Smooth muscle cell (in vitro differentiated cells): Measurements from ENCODE around the gene LDOC1. TPM values are rescaled to one million over a fixed set of nuclear protein-coding genes. Genes with fewer than 3 reads are reported as not detected.
"Not testable (repeated sequence)": the region's sequence is repeated elsewhere in the genome, so short reads cannot be mapped to it uniquely, and the experiment has no call there.

ENCODE experiments used
- DNase-seq: peaks from one replicate; lab custom pipeline; 2025; ENCODE audit not compliant: unreplicated experiment; lab: John Stamatoyannopoulos, UW
- H2AFZ ChIP-seq: fragments of 200-600 bp; sonication (generic); 2 replicates; pipeline ENCODE4 v1.6.0; 2016; ENCODE audit warnings: antibody characterized with exemption, low read depth, mild to moderate bottlenecking
- H3F3A ChIP-seq: fragments of 200-600 bp; sonication (generic); 2 replicates; pipeline ENCODE4 v1.6.0; 2017; ENCODE audit warnings: antibody characterized with exemption, low read depth
- H3K27ac ChIP-seq: fragments of 200-600 bp; sonication (generic); 2 replicates; pipeline ENCODE4 v1.5.1; 2016; ENCODE audit warnings: low read depth, mild to moderate bottlenecking
- H3K27me3 ChIP-seq: fragments of 200-600 bp; sonication (generic); 2 replicates; pipeline ENCODE4 v1.6.1; 2016; ENCODE audit warnings: low read depth, mild to moderate bottlenecking
- H3K36me3 ChIP-seq: fragments of 200-600 bp; sonication (generic); 2 replicates; pipeline ENCODE4 v1.5.1; 2016; ENCODE audit warnings: low read depth
- H3K4me1 ChIP-seq: fragments of 200-600 bp; sonication (generic); 2 replicates; pipeline ENCODE4 v1.5.1; 2016; ENCODE audit warnings: low read depth
- H3K4me2 ChIP-seq: fragments of 200-600 bp; sonication (generic); 2 replicates; pipeline ENCODE4 v1.6.0; 2016; ENCODE audit warnings: mild to moderate bottlenecking
- H3K4me3 ChIP-seq: fragments of 200-600 bp; sonication (generic); 2 replicates; pipeline ENCODE4 v1.5.1; 2016; ENCODE audit warnings: mild to moderate bottlenecking
- H3K79me2 ChIP-seq: fragments of 200-600 bp; sonication (generic); 2 replicates; pipeline ENCODE4 v1.6.0; 2016; ENCODE audit warnings: low read depth, mild to moderate bottlenecking
- H3K9ac ChIP-seq: fragments of 200-600 bp; sonication (generic); 2 replicates; pipeline ENCODE4 v1.6.0; 2016; ENCODE audit warnings: low read depth
- H3K9me3 ChIP-seq: fragments of 200-600 bp; sonication (generic); replicated peaks from 2 replicates; pipeline ENCODE4 v1.5.1; 2016; ENCODE audit warnings: low read depth
- H4K20me1 ChIP-seq: fragments of 200-600 bp; sonication (generic); 2 replicates; pipeline ENCODE4 v1.6.0; 2016; ENCODE audit warnings: low read depth
- CTCF ChIP-seq: fragments of 200-600 bp; sonication (generic); IDR thresholded peaks from 2 replicates; pipeline ENCODE4 v1.5.1; 2017; ENCODE audit warnings: borderline replicate concordance, mild to moderate bottlenecking, antibody characterized with exemption; ENCODE audit not compliant: insufficient read depth, poor library complexity, severe bottlenecking
- WGBS: methylation state at CpG from one replicate; pipeline ENCODE4 v1.1.7; 2016; ENCODE audit warnings: low lambda C conversion rate; 5-methylcytosine and 5-hydroxymethylcytosine counted together
- polyA plus RNA-seq: library from polyadenylated mRNA; unstranded; fragments of >200 nt; fragmentation: Nextera tagmentation; extraction: Ambion mirVana; gene quantifications from 2 replicates; pipeline ENCODE4 v1.2.1, GENCODE V29; 2016
- total RNA-seq: library from RNA; depleted of rRNA; stranded (reverse); fragments of >200 nt; gene quantifications from 2 replicates; pipeline ENCODE4 v1.2.3, GENCODE V29; 2014

Gene LDOC1
- total and polyA plus RNA-seq, 2 experiments from 2014 or later = 10.5 to 74.4 TPM

GRCh38 chrX:141214196-141214595 lies 37.3 kb upstream of the LDOC1 start:
- H4K20me1 ChIP-seq = no peaks in the 10 kb centered on the region
- H3K4me3 ChIP-seq = no peak overlapping the region

GRCh38 chrX:141201962-141202361 lies 25.0 kb upstream of the LDOC1 start:
- Histone ChIP-seq H3K4me1 (no peaks in the 10 kb centered on the region), H3K79me2 (no peaks in the 10 kb centered on the region)
- WGBS = 89% methylated on average over 3 of the region's 3 CpGs

More at GRCh38 chrX:141214196-141214595, 37.3 kb upstream of the LDOC1 start:
- no peak overlapping the region for H3K27ac ChIP-seq
- no peaks in the 10 kb centered on the region for H3K9me3 ChIP-seq
- no peaks in the 10 kb centered on the region for H3K36me3 ChIP-seq
- no peak overlapping the region for H2AFZ ChIP-seq
- H3K27me3 ChIP-seq = no peaks in the 10 kb centered on the region
- no peak overlapping the region for H3K4me2 ChIP-seq
- 65% methylated on average over 1 of the region's 1 CpG for WGBS
- no peak overlapping the region for H3K9ac ChIP-seq
- no peak for DNase-seq
- no peak for TF ChIP-seq CTCF
- H3K79me2 ChIP-seq = no peaks in the 10 kb centered on the region
- no peaks in the 10 kb centered on the region for H3K4me1 ChIP-seq
- no peaks in the 10 kb centered on the region for H3F3A ChIP-seq

GRCh38 chrX:141188573-141188972 lies 11.6 kb upstream of the LDOC1 start:
- not testable (repeated sequence) for H3K9ac ChIP-seq, H3K27ac ChIP-seq, H3K4me3 ChIP-seq, H3K4me2 ChIP-seq, H3K27me3 ChIP-seq, H2AFZ ChIP-seq, H3K9me3 ChIP-seq, H3K4me1 ChIP-seq, H3K36me3 ChIP-seq, H3K79me2 ChIP-seq, H3F3A ChIP-seq, DNase-seq, H4K20me1 ChIP-seq
- 97% methylated on average over 22 of the region's 24 CpGs for WGBS

More at GRCh38 chrX:141201962-141202361, 25.0 kb upstream of the LDOC1 start:
- no peak for TF ChIP-seq CTCF
- H2AFZ ChIP-seq = no peak overlapping the region
- H4K20me1 ChIP-seq = no peaks in the 10 kb centered on the region
- H3K9me3 ChIP-seq = no peaks in the 10 kb centered on the region
- H3K27me3 ChIP-seq = no peaks in the 10 kb centered on the region
- H3K27ac ChIP-seq = no peak overlapping the region
- no peak overlapping the region for H3K4me2 ChIP-seq
- H3K4me3 ChIP-seq = no peak overlapping the region
- H3F3A ChIP-seq = no peaks in the 10 kb centered on the region
- no peak for DNase-seq
- H3K9ac ChIP-seq = no peak overlapping the region
- H3K36me3 ChIP-seq = no peaks in the 10 kb centered on the region

GRCh38 chrX:141185366-141185765 lies 8.4 kb upstream of the LDOC1 start:
- no peak for TF ChIP-seq CTCF
- no peak overlapping the region for H2AFZ ChIP-seq

More at GRCh38 chrX:141185366-141185765, 8.4 kb upstream of the LDOC1 start:
- Histone ChIP-seq H3F3A (no peaks in the 10 kb centered on the region), H3K36me3 (no peaks in the 10 kb centered on the region), H3K27me3 (no peaks in the 10 kb centered on the region), H3K4me1 (no peaks in the 10 kb centered on the region), H3K4me3 (no peak overlapping the region), H3K79me2 (no peaks in the 10 kb centered on the region), H4K20me1 (no peaks in the 10 kb centered on the region), H3K4me2 (no peak overlapping the region), H3K9ac (no peak overlapping the region), H3K27ac (no peak overlapping the region), H3K9me3 (peaks cover 2% of the 10 kb centered on the region)
- no peak for DNase-seq
- 87% methylated on average over 5 of the region's 5 CpGs for WGBS
